T-helper 9 cell (primary cell): Measurements from ENCODE around the gene DLK2.
A peak's percentile ranks its signal among the peaks of the same experiment; 100 is the strongest.

Experiments
- DNase-seq: peaks from one replicate; pipeline ENCODE4 v3.0.0-alpha.2; 2020

DLK2 gene

DNA sequence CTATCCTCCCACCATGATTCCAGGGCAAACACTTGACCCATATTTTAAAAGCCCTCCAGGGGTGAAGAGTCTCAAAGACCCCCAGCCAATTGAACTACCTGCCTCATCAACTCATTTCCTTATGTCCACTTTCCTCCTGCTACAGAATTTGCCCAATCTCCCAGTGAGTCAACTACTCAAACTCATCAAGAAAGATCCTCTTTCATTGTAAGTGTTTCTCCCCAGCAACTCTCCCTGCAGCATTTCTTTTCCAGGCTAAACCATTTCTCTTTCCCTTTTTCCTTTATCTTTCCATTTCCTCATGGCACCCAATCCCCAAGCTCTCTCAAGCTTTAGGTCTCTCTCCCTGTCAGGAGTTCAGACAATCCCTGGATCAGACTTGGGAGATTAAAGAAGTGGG is 1.5 kb downstream of the DLK2 start:
- no peak for DNase-seq

DNA sequence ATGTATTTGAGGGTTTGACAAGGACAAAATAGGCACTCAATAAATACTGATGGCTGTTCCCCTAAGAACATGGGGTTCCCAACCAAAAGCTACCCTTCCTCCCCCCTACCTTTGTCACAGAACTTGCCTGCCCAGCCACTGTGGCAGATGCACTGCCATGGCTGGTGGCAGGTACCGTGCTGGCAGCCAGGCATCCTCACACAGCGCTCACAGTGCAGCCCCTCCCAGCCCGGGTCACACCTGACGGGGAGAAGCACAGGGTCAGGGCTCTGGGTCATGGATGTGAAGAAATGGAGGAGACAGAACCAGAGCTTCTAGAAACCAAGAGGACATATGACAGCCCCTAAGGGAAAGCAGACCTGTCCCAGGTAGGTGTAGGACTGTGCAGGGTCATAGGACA is 2.5 kb downstream of the DLK2 start:
- DNase-seq, result no peak

DNA sequence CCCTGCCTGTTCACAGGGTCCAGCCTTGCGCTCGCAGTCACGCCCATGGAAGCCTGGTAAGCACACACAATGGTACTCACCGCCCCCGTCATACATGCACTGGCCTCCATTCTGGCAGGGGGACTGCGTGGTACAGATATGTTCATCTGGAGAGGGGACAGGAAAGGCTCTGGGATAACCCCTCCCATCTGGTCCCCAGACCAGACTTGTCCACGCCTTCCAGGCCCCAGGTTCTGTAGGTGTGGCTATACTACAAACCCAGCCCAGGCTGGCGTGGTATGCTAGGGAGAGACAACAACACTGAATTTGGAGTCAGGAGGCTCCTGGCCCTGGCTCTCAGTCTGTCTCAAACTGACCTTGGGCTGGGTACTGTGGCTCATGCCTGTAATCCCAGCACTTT is 3.4 kb downstream of the DLK2 start:
- no peak for DNase-seq

GRCh38 chr6:43451348-43451747 is 4.0 kb downstream of the DLK2 start:
- no peak for DNase-seq

DNA sequence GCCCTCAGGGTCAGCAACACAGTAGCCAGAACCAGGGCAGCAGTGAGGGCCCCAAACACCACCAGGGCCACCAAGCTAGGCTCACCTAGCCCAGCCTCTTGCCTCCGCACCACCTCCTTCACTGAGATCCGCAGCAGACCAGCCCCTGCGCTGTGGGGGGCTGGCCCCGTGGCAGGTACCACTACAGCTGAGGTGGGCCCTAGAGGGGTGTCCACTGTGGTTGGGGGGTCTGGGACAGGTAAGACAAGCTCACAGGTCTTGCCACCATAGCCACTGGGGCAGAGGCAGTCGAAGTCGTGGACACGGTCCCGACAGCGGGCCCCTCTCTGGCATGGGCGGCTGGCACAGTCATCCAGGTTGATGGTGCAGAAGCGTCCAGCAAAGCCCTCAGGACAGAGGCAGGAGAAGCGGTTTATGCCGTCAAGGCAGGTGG is 4.6 kb downstream of the DLK2 start:
- DNase-seq, result no peak

DNA sequence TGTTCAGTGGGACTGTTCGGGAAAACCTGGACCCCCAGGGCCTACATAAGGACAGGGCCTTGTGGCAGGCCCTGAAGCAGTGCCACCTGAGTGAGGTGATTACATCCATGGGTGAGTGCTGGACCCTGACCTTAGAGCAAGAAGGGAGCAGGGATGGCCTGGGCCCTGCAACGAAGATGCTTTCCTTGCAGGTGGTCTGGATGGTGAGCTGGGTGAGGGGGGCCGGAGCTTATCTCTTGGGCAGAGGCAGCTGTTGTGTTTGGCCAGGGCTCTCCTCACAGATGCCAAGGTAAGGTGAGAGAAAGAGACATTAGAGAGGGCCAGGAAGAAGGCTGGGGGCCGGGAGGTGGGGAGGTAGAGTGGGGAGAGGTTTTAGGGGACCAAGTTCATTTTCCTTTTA is 6.4 kb downstream of the DLK2 start:
- no peak for DNase-seq

DNA sequence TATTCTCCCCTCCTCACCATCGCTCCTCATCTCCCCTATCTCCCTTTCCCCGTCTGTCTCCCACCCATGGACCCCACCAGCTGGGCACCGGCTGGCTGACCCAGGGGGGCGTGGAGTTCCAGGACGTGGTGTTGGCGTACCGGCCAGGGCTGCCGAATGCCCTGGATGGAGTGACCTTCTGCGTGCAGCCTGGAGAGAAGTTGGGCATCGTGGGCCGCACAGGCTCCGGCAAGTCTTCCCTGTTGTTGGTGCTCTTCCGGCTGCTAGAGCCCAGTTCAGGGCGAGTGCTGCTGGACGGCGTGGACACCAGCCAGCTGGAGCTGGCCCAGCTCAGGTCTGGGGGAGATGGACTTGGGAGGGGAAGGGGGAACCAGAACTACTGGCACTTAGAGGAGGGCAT is 7.7 kb downstream of the DLK2 start:
- DNase-seq, result no peak

GRCh38 chr6:43445576-43445975 is 9.8 kb downstream of the DLK2 start:
- no peak for DNase-seq

GRCh38 chr6:43444582-43444981 is 10.8 kb downstream of the DLK2 start:
- DNase-seq, result no peak

DNA sequence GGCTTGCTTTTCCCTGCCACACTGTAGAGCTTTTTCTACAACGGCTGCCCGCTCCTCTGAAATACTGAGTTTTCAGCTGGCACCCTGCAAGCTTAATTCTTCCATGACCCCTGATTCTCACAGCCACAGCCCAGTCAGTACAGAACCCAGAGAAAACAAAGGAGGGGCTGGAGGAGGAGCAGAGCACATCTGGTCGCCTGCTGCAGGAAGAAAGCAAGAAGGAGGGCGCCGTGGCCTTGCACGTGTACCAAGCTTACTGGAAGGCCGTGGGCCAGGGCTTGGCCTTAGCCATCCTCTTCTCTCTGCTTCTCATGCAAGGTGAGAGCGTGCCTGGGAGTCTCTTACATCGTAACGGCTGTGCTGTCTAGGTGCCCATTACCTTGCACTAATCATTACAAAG is 11.3 kb downstream of the DLK2 start:
- DNase-seq, result no peak

GRCh38 chr6:43442935-43443334 is 12.4 kb downstream of the DLK2 start:
- no peak for DNase-seq

- DNase-seq, result no peak
These were observed 17.6 kb downstream of the DLK2 start for GRCh38 chr6:43437700-43438099.

- DNase-seq, result no peak
These were observed 18.6 kb downstream of the DLK2 start for GRCh38 chr6:43436577-43437282.

DNA sequence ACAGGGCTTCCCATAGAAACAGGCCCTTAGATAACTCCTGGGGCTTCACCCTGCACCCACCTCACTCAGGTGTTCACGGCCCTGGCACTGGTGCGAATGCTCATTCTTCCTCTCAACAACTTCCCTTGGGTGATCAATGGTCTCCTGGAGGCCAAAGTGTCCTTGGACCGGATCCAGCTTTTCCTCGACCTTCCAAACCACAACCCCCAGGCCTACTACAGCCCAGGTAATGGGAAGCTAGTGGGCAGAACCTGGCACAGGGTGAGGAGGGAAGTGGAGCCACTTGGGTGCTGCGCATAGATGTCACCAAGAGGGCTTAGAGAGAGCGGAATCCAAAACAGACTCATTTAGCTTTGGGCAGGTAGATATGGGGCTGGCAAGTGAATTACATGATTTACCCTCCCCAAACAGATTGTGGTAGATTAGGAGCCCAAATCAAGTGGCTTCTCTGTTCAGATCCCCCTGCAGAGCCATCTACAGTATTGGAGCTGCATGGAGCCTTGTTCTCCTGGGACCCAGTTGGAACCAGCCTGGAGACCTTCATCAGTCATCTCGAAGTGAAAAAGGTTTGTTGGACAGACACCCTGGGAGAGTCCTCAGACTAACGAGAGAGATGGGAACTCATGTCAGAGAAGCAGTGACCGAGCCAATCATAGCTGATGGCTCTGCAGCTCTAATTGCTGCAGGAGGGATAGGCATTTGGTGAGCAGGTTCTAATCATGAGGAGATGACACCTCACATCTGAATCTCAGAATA is 19.5 kb downstream of the DLK2 start:
- no peak for DNase-seq

DNA sequence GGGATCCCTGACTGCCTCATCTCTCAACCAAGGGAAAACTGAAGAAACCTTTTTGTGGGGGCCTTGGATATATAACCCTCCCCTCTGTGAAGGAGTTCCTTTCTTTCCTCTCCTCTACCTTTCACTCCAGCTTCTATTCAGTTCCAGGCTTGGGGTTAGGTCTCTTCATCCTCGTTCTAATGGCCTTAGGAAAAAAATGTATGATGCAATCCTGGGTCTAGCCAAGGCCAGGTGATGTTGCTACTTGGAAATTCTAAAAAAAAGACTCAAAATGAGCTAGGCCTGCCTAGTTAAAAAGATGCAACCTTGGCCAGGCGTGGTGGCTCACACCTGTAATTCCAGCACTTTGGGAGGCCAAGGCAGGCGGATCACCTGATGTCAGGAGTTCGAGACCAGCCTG is 20.4 kb downstream of the DLK2 start:
- no peak for DNase-seq

DNA sequence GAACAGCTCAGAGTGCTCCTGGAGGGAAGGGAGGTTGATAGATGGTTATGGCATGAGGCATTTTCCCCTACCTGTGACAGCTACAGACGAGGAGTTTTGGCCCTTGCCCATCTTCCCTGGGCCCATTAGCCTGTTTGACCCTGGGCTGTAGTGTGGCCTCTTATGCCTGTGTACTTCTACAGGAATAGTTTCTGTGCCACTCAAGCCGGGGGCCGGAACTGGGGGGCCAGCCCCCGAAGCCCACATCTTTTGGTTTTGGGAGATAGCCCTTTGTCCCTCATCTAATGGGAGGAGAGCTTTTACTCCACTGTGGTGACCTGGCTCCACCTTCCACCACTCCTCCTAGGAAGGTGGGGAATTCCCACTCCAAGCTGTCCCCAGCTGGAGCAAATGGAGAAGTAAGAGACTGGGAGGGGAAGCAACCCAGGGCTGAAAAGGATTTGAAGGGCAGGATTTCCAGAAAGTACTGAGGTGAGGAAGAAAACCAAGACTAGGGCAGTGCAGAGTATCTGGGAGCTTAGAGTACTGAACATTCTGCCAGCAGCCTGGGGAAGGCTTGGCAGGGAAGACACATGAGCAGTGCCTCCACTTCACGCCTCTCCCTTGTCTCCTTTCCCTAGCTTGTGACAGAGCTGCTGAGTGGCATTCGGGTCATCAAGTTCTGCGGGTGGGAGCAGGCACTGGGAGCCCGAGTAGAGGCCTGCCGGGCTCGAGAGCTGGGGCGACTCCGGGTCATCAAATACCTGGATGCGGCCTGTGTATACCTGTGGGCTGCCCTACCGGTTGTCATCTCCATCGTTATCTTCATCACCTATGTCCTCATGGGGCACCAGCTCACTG is 21.1 kb downstream of the DLK2 start:
- DNase-seq, result no peak

GRCh38 chr6:43433148-43433547 is 22.2 kb downstream of the DLK2 start:
- DNase-seq, result no peak

DNA sequence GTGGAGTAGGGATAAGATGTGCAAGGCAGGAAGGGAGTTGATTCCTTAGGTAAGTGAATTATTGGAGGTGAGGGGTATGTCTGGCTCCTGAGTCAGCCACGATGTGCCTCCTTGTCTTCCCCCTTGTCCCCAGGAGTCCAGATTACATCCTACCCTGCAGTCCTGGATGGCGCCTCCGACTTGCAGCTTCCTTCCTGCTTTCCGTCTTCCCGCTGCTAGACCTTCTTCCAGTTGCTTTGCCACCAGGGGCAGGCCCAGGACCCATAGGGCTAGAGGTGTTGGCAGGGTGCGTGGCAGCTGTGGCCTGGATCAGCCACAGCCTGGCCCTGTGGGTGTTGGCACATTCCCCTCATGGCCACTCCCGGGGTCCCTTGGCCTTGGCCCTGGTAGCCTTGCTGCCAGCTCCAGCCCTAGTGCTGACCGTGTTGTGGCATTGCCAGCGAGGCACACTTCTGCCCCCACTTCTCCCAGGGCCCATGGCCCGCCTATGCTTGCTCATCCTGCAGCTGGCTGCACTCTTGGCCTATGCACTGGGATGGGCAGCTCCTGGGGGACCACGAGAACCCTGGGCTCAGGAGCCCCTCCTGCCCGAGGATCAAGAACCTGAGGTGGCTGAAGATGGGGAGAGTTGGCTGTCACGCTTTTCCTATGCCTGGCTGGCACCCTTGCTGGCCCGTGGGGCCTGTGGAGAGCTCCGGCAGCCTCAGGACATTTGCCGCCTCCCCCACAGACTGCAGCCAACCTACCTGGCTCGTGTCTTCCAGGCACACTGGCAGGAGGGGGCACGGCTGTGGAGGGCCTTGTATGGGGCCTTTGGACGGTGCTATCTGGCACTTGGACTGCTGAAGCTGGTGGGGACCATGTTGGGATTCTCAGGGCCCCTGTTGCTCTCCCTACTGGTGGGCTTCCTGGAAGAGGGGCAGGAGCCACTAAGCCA is 23.1 kb downstream of the DLK2 start:
- no peak for DNase-seq

DNA sequence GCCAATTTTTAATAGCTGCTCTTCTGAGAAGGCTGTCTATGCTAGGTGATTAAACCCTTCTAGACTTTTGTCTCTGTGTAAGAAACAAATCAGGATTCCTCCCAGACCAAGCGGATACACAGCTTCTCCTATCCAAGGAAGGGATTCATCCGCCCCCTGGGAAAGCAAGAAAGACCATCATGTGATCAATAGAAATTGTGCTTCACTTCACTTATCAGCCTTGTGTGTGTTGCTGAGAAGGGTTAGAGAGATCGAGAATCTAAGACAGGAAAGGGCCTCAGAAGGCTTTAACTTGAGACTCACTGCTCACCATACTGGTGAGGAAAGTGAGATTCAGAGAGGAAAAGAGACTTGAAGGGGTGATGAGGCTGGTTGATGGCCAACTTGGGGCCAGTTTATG is 26.5 kb downstream of the DLK2 start:
- DNase-seq, result no peak

DNA sequence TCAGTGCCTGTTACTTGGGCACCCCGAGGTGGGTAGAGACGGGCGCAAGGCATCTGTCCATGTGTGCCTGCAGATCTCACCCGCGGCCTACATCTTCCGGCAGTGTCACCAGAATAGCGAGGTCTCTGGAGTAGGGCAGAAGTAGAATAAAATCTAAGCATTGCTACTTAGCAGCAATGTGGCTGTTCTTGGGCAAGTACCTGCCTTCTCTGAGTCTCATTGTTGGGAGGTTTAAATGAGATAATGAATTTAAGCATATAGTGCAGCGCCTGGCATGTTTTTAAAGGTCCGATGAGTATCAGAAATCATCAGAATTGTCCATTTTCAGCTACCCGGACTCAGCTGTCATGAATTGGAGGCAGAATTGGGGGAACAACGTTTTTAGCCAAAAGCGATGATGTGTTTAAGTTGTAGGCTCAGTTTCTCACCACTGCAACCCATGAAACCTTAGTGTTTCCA is 27.2 kb downstream of the DLK2 start:
- no peak for DNase-seq

GRCh38 chr6:43427406-43428111 is 27.8 kb downstream of the DLK2 start, which contains the start of gene ABCC10:
TSS of gene ABCC10 (plus strand) at chr6:43427541. CDS start at chr6:43427979, 438 bp downstream.
- peak; percentile 89 for DNase-seq
